Measurements from ENCODE around the gene SPAST.
"Not testable (repeated sequence)": the region's sequence is repeated elsewhere in the genome, so short reads cannot be mapped to it uniquely, and the experiment has no call there.

Gene SPAST

GRCh38 chr2:32063310-32064020 lies at the start of gene SPAST:
SPAST (plus strand) TSS chr2:32063556; CDS start chr2:32063832, 276 bp downstream.
- peak; percentile 97 for DNase-seq

GRCh38 chr2:32018789-32019482 lies 44.4 kb upstream of the SPAST start:
- DNase-seq, result not testable (repeated sequence)

- DNase-seq, result not testable (repeated sequence)
These were observed 29.0 kb upstream of the SPAST start for GRCh38 chr2:32034198-32034887.

GRCh38 chr2:32039447-32040219 lies 23.7 kb upstream of the SPAST start, which contains the start of gene DPY30:
DPY30 (minus strand) TSS chr2:32039805; CDS start chr2:32039456, 349 bp downstream.
- DNase-seq, result peak; percentile 85

GRCh38 chr2:32043561-32043960 lies 19.8 kb upstream of the SPAST start:
- DNase-seq, result no peak

- DNase-seq, result no peak
These were observed 11.4 kb upstream of the SPAST start for GRCh38 chr2:32051836-32052439.

GRCh38 chr2:32054583-32054982 lies 8.8 kb upstream of the SPAST start:
- not testable (repeated sequence) for DNase-seq

GRCh38 chr2:32058130-32058529 lies 5.2 kb upstream of the SPAST start:
- DNase-seq, result no peak

- DNase-seq, result no peak
These were observed 3.1 kb upstream of the SPAST start for GRCh38 chr2:32060266-32060665.

- DNase-seq, result no peak
These were observed 1.9 kb upstream of the SPAST start for GRCh38 chr2:32061430-32061829.

- peak; percentile 53 for DNase-seq
These were observed 1.1 kb upstream of the SPAST start for GRCh38 chr2:32061973-32062861.

- no peak for DNase-seq
These were observed 755 bp downstream of the SPAST start for GRCh38 chr2:32064021-32064601.

- no peak for DNase-seq
These were observed 1.4 kb downstream of the SPAST start for GRCh38 chr2:32064713-32065112.

GRCh38 chr2:32067549-32067948 lies 4.2 kb downstream of the SPAST start:
- DNase-seq, result no peak

GRCh38 chr2:32074134-32074506 lies 10.8 kb downstream of the SPAST start:
- no peak for DNase-seq

GRCh38 chr2:32095671-32096070 lies 32.3 kb downstream of the SPAST start:
- no peak for DNase-seq

- DNase-seq, result no peak
These were observed 44.8 kb downstream of the SPAST start for GRCh38 chr2:32108111-32108510.

GRCh38 chr2:32118055-32118454 lies 54.7 kb downstream of the SPAST start:
- DNase-seq, result no peak

- no peak for DNase-seq
These were observed 55.8 kb downstream of the SPAST start for GRCh38 chr2:32119161-32119560.

GRCh38 chr2:32124660-32125059 lies 61.3 kb downstream of the SPAST start:
- no peak for DNase-seq

GRCh38 chr2:32128636-32129035 lies 65.3 kb downstream of the SPAST start:
- DNase-seq, result no peak

Data from DMS 273 treated with DMSO at 0.1 percent for 48 hours (cell line).